ENCODE measurements around the gene RAB11B.
"Not testable (repeated sequence)": the region's sequence is repeated elsewhere in the genome, so short reads cannot be mapped to it uniquely, and the experiment has no call there.

The RAB11B gene

DNA sequence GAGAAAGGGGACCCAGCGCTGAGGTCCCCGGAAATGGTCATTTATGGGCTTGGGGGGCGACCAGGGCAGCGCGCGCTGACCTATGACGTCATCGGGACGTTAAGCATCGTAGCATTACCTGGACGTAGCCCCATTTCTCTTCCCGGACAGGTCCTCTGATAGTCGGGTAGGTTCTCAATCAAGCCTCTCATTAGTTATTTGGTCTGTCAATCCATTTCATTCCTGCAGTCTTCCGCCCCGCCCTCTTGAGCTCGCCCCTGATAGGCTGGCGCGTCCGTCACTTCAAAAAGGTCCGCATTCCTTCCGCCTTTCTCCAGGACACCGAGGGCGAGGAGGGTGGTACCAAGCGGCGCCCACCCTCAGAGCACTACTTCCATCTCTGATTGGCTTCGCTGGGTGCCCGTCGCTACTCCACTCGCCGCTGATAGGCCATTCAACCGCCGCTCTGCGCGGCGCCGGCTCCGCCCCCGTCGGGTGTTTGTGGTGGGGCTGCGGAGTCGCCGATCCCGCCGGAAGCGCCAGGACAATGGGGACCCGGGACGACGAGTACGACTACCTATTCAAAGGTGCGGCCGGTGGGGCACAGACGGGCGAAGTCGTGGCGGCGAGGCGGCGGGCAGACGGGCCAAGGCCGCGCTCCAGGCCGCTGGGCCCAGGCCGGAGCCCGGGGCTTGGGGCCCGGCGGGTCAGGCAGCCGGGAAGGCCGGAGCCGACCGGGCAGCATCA, at the start of gene RAB11B:
Gene RAB11B (plus strand): TSS at position 470 of the 726 bp plus-strand sequence. CDS start 57 bp downstream, at position 527.
- POLR2A ChIA-PET = interaction anchor here (0.7 to 2.2 kb wide), 15 partner anchors 13 to 124 kb away, joined by 3 to 19 read pairs (median 4); partner anchors contain the start of genes KANK3 and ZNF414
- peak; percentile 97 for DNase-seq (ENCODE audit: extremely low spot score)
- TF ChIP-seq ELF4 (IDR thresholded peaks at IDR 0.05) (peak; percentile 94), SP1 (IDR thresholded peaks at IDR 0.05) (peak; percentile 82), SUZ12 (IDR thresholded peaks at IDR 0.05) (no peak), LEF1 (IDR thresholded peaks at IDR 0.05; ENCODE audit: borderline replicate concordance) (0 out of 2 replicates have a peak, but pooled peaks have one; percentile 56)
- TF ChIP-seq, protein P1, sequence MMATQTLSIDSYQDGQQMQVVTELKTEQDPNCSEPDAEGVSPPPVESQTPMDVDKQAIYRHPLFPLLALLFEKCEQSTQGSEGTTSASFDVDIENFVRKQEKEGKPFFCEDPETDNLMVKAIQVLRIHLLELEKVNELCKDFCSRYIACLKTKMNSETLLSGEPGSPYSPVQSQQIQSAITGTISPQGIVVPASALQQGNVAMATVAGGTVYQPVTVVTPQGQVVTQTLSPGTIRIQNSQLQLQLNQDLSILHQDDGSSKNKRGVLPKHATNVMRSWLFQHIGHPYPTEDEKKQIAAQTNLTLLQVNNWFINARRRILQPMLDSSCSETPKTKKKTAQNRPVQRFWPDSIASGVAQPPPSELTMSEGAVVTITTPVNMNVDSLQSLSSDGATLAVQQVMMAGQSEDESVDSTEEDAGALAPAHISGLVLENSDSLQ (IDR thresholded peaks at IDR 0.05) = peak; percentile 100
- CTCF ChIA-PET = interaction anchor here (0.6 kb wide), 1 partner anchor 18 kb away, joined by 3 read pairs; no protein-coding TSS in a partner anchor

DNA sequence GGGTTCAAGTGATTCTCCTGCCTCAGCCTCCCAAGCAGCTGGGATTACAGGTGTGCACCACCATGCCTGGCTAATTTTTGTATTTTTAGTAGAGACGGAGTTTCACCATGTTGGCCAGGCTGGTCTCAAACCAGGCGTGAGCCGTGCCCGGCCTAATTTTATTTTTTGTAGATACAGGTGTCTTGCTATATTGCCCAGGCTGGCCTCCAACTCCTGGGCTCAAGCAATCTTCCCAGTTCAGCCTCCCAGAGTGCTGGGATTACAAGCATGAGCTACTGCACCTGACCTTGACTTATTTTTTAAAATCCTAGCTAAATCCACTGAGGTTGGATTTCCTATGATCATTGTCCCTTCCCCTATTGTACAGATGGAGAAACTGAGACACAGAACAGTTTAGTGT, 48.7 kb upstream of the RAB11B start:
- ChIA-PET POLR2A (interaction anchor here (1.3 kb wide), 1 partner anchor 103 kb away, joined by 3 read pairs; the partner anchor contains the start of gene HNRNPM), CTCF (interaction anchor here (1.3 kb wide), 1 partner anchor 105 kb away, joined by 3 read pairs; no protein-coding TSS in a partner anchor)
- not testable (repeated sequence) for DNase-seq (ENCODE audit: extremely low spot score)

DNA sequence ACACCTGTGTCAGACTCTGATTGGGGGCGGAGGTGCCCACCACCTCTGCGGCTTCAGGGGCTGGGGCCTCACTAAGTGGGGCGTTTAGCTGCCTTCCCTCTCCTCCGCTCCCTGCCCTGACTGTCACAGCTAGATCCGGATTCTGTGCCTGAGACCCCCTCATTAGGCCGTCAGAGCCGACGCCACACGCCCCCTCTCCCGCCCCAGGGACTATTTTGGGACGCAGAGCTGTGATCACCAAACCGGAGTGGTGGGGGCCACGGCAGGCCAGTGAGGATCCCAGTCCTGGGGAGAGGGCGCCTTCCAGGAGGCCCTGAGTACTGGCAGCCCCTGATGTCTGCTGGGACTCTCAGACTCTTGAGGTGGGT, 47.9 kb upstream of the RAB11B start:
- TF ChIP-seq SUZ12 (IDR thresholded peaks at IDR 0.05) = no peak
- no peak for TF ChIP-seq BHLHE40 (IDR thresholded peaks at IDR 0.05; ENCODE audit: borderline replicate concordance)
- no peak for TF ChIP-seq ARNT (IDR thresholded peaks at IDR 0.05)
- no peak for TF ChIP-seq CTBP1 (IDR thresholded peaks at IDR 0.05; ENCODE audit: borderline replicate concordance)
- TF ChIP-seq, protein P1 (IDR thresholded peaks at IDR 0.05) = no peak
- no peak for TF ChIP-seq LEF1 (IDR thresholded peaks at IDR 0.05; ENCODE audit: borderline replicate concordance)
- TF ChIP-seq ELF4 (IDR thresholded peaks at IDR 0.05) = no peak
- no peak for TF ChIP-seq FOXA1 (IDR thresholded peaks at IDR 0.05)
- TF ChIP-seq L3MBTL2 (conservative IDR thresholded peaks at IDR 0.05) = no peak
- no peak for TF ChIP-seq NFRKB (IDR thresholded peaks at IDR 0.05)
- TF ChIP-seq HDGF (IDR thresholded peaks at IDR 0.05; ENCODE audit: borderline replicate concordance) = no peak
- TF ChIP-seq SP1 (IDR thresholded peaks at IDR 0.05) = no peak
- TF ChIP-seq FOXM1 (IDR thresholded peaks at IDR 0.05; ENCODE audit: borderline replicate concordance) = no peak
- no peak for TF ChIP-seq FOXK2 (IDR thresholded peaks at IDR 0.05)
- no peak for TF ChIP-seq ZNF384 (IDR thresholded peaks at IDR 0.05)
- no peak for TF ChIP-seq TARDBP (IDR thresholded peaks at IDR 0.05)
- DNase-seq (ENCODE audit: extremely low spot score) = no peak
- ChIA-PET POLR2A (no interaction called here), CTCF (no interaction called here)

DNA sequence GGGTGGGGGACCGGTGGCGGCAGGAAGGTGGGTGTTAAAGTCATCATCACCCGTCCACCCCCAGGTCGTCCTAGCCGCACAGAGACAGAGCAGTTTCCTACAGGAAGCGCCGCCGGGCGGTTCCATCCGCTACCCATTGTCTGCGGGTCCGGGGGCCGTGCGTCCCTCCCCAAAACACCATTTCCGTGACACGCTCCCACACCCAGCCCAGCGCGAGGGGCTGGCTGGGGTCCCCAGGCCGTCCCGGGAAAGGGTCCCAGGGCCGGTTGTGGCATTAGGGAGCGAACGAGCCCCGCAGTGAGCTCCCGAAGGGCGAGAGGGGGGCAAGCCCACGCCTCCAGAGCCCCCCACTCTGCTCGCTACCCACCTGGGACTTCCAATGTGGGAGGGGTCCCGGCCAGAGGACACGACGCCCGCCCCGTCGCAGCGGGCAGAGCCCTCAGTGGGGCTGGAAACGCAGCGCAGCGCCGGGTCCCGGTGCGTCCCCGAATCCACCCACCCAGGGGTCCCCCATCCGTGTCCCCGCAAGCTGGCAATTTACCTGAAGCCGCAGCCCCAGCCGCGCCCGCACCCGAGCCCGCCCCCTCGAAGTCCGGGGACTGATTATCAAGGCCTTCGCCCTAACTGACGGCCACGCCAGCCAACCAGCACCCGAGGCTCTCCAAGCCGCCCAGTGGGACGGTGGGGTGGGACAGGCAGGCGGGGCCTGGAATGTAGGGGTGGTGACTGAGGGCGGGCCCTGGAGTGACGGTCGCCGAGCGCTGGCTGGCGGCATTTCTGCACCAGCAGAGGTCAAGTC, 47.3 kb upstream of the RAB11B start, which contains the start of gene KANK3:
Gene KANK3 (minus strand): TSS at position 579 of the 799 bp plus-strand sequence. CDS start 5,434 bp downstream, outside the sequence.
- ChIA-PET POLR2A (interaction anchor here (1.3 kb wide), 1 partner anchor 47 kb away, joined by 4 read pairs; the partner anchor contains the start of gene RAB11B), CTCF (no interaction called here)
- DNase-seq (ENCODE audit: extremely low spot score) = peak; percentile 98
- TF ChIP-seq L3MBTL2 (conservative IDR thresholded peaks at IDR 0.05) = 0 out of 2 replicates have a peak, but pooled peaks have one; percentile 27
- TF ChIP-seq, protein P1 (IDR thresholded peaks at IDR 0.05) = peak; percentile 99
- TF ChIP-seq SP1 (IDR thresholded peaks at IDR 0.05) = no peak

DNA sequence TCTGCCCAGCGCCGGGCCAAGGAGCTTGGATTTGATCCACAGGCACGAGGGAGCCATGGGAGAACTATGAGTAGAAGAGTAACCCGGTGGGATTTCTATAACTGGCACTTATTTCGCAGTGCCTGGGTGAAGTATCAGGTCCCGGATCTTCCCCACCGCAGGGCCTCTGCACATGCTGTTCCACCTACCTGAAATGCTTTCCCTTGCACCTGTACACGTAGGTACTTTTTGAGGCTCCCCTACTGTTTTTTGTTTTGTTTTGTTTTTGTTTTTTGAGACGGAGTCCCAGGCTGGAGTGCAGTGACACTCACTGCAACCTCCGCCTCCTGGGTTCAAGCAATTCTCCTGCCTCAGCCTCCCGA, 46.7 kb upstream of the RAB11B start:
- ChIA-PET CTCF (no interaction called here), POLR2A (interaction anchor here (1.3 kb wide), 1 partner anchor 47 kb away, joined by 4 read pairs; the partner anchor contains the start of gene RAB11B)
- DNase-seq (ENCODE audit: extremely low spot score) = no peak
- TF ChIP-seq FOXK2 (IDR thresholded peaks at IDR 0.05) (no peak), ELF4 (IDR thresholded peaks at IDR 0.05) (no peak), LEF1 (IDR thresholded peaks at IDR 0.05; ENCODE audit: borderline replicate concordance) (no peak)

DNA sequence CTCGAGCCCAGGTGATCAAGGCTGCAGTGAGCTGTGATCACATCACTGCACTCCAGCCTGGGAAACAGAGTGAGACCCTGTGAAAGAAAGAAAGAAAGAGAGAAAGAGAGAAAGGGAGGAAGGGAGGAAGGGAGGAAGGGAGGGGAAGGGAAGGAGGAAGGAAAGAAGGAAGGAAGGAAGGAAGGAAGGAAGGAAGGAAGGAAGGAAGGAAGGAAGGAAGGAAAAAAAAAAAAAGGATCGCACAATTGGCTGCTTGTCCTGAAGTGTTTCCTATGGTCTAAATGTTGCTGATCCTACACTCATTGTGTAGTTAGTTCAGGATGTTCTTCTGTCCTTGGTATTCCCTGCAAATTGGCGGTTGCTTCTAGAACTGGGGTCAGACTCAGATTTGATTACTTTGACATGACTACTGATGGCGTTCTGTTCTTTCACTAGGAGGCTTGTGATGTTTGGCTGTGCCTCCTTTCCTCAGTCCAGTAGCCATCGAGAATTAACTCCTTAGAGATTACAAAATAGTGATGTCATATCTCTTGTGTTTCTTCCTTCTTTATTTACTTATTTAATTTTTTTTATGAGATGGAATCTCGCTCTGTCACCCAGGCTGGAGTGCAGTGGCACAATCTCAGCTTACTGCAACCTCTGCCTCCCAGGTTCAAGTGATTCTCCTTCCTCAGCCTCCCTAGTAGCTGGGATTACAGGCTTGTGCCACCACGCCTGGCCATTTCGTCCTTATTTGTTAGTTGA, 40.4 kb upstream of the RAB11B start:
- POLR2A ChIA-PET = interaction anchor here (0.7 kb wide), 1 partner anchor 32 kb away, joined by 3 read pairs; no protein-coding TSS in a partner anchor
- DNase-seq (ENCODE audit: extremely low spot score); CTCF ChIA-PET: not testable (repeated sequence)
